ENCODE measurements around the gene GRM4.

GRM4 gene

DNA sequence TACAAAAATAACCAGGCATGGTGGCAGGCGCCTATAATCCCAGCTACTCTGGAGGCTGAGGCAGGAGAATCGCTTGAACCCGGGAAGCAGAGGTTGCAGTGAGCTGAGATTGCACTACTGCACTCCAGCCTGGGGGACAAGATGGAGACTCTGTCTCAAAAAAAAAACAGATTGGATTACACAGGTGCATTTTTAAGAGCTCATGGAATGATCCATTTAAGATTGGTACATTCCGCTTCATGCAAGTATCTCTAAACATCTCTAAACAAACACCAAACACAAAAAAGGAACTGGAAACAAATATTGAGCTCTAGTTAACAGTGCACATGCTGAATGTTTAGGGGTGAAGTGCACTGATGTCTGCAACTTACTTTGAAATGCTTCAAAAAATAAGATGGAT, 154.3 kb downstream of the GRM4 start:
- DNase-seq, result no peak

GRCh38 chr6:33990061-33990541, 155.8 kb downstream of the GRM4 start:
- DNase-seq, result no peak

GRCh38 chr6:33989016-33989854, 156.7 kb downstream of the GRM4 start:
- DNase-seq, result no peak

DNA sequence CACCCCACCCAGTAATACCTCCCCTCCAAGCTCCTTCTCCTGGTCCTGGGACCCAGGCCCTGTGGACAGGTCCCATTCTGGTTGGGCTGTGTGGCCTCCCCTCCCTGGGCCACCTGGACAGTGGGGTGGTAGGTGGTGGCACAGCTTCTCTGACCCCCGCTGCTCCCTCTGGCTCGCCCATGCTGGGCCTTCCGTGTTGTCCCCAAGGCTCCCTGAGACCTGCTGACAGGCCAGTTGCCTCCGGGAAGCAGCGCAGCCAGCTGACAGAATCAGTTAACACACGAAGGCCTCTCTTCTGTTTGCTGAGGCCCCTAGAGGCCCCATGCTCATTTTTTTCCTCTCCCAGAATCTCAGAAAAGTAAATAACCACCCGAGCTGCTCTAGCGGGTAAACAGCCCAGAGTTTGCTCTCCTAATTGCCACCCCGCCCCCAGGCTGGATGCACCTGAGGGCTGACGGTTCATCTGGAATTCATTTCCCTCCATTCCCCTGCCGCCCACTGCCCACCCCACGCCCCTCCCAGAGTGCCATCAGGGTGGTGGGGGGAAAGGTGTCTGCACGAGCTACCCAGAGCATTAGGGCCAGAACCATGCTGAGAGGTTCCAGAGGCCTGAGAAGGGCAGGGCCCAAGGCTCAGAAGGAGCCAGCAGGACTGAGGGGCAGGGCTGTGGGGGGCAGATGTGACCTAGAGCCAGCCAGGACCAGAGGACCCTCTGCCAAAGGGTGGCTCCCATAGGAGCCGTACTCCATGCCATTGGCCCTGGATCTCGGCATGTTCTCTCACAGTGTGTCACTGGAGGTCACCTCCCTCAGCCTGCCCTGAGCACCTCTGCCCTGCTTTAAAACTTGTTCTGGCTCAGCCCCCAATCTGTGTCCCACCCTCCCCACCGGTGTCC, 157.5 kb downstream of the GRM4 start:
- no peak for DNase-seq

GRCh38 chr6:33987531-33988021, 158.3 kb downstream of the GRM4 start:
- no peak for DNase-seq

GRCh38 chr6:33985947-33986346, 159.9 kb downstream of the GRM4 start:
- DNase-seq, result no peak

DNA sequence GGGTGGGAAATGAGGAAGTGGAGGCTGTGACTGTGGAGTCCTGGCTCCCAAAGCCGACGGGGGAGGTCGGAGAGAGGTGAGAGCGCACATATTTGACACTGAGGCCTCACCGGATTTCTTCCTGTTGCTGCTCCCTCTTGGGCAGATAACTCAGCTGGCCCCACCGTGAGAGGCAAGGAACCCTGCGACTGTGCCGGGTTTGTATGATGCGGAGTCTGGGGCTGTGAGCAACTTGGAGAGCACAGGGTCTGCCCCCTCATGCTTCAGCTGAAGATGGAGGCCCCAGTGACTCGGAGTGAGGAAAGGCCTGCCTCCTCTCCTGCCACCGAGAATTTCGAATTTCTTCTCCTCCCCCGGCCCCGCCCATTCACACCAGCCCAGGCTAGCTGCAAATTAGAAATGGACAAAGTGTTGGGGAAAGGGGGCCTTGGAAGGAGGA, 160.6 kb downstream of the GRM4 start:
- DNase-seq, result no peak

- DNase-seq, result no peak
These were observed 161.2 kb downstream of the GRM4 start for GRCh38 chr6:33984466-33985312.

- DNase-seq, result no peak
These were observed 162.0 kb downstream of the GRM4 start for GRCh38 chr6:33983721-33984465.

DNA sequence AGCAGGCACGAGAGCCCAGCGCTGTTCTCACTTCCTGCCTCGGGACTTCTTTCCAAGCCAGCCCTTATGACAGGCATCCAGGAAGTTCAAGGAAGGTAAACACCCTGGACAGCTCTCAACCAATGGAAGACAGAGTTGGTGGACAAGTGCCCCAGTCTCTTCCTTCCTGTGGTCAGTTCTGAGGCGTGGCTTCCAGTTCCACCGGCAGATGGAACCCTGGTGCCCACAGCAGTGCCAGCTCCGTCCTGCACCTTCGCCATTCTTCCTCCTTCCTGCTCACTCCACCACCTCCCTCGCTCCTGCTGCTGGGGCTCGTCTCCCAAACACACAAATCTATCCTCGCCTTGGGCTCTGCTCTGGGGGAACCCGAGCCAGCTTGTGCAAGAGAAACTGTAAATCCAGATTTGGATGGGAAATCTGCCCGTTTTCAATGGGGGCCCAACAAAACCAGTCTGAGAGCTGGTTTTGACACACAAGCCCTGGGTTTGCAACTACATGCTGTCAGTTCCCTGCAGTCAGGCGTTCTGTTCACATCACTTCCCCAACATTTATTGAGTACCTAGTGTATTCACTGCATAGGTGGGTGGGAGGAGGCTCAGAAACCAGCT, 162.7 kb downstream of the GRM4 start:
- DNase-seq, result no peak

DNA sequence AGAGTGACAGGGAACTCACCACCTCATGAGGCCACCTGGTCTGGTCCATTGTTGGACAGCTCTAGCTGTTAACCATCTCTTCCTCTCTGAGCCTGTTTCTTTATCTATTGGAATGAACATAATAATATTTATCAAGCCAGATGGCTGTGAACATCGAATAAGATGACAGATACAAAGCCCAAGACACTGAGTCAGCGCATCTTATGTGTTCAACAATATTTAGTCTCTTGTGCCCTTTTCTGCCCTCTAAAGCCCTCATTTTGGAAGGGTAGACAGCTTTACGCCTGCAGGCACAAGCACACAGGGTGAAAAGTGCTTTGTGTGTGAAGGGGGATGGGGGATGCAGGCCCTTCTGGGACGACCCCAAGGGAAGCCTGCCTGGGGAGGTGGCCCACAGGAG, 164.0 kb downstream of the GRM4 start:
- DNase-seq, result no peak

- no peak for DNase-seq
These were observed 164.5 kb downstream of the GRM4 start for GRCh38 chr6:33981421-33981820.

DNA sequence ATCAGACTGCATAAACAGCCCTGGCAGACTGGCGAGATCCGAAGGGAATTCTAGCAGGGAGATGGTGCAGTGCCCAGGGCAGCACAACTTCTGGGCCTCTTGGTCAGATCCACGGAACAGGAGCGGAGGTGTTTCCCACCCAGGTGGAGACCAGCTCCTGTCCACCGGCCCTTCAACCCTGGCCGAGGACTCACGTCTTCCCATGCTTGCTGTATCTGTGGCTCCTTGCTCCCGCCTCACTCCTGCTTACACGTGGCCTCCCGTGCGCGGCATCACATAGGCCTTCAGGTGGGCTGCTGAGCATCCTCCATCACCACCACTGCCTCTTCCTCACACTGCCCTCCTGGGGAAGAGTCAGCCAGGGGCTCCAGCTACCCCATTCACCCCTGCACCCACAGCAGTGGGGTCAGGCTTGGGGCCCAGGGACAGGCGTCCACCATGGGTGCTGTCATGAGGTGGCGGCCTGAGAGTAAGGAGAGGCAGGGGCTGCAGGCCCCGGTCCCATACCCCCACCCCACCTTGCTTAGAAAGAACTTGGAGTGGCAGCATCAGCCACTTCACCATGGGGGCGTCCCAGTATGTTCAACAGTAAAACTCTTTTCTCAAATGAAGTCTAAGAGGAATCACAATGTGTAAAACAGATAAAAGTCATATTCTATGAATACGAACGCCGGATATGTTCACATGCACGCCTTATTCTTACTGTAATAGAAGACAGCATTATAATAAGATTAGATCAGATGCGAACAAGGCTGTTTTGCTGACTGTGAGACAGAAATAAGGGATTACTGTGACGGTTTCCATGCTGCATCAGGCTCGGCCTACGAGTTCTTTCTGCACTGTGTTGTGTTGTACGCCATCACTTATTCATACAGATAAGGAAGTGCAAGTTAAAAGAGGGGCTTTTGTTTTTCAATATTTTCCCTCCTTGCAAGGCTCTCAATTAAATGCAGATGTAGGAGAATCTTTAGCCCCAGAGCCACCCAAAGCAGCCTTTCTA, 165.4 kb downstream of the GRM4 start:
- no peak for DNase-seq

DNA sequence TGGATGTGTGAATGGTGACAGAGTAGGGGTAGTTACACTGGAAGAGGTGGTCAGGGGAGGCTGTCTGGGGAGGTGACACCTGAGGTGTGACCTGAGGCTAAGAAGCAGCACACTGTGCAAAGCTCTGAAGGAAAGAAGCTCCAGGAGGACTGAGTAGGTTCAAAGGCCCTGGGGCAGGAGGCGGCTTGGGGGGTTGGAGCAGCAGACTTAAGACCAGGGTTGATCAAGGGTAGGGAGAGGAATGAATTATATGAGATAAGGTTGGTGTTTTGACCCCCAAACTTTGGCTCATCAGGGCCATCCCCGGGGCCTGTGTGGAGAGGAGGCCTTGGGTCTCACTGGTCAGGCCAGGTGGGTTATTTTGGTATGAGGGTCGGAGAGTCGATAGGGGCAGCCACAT, 166.1 kb downstream of the GRM4 start:
- DNase-seq, result no peak

- no peak for DNase-seq
These were observed 167.3 kb downstream of the GRM4 start for GRCh38 chr6:33978412-33979150.

DNA sequence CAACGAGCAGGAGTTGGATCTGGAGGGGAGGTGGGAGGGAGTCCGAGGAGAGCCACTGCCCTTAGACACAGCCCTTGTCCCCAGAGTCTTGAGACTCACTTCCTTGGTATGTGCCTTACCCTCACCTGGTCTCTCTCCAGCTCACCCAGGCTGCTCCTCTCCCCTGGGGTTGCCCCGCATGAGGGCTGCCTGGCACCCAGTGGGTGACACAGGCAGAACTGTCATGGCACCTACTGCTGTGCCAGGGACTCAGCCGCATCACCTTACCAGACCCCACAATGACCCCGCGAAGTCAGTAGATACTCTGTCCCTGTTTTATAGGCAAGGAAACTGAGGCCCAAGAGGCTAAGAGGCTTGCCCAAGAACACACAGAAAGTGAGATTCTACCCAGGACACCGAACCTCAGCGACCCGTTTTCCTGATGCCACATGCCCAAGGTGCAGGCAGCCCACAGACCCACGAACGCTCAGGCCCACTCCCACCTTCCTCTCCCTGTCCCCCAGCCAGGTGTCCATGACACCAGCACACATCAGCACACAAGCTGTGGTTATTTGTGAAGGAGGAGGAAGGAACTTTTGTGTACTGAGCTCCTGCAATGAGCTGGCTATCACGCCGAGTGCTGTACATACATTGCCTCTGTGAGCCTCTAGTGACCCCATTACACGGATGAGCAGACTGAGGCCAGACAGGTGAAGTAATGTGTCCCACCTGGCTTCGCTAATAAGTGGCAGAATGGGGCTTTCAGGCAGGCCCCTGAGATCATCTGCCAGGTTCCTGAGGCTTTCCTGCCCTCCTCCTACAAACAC, 168.1 kb downstream of the GRM4 start:
- no peak for DNase-seq

DNA sequence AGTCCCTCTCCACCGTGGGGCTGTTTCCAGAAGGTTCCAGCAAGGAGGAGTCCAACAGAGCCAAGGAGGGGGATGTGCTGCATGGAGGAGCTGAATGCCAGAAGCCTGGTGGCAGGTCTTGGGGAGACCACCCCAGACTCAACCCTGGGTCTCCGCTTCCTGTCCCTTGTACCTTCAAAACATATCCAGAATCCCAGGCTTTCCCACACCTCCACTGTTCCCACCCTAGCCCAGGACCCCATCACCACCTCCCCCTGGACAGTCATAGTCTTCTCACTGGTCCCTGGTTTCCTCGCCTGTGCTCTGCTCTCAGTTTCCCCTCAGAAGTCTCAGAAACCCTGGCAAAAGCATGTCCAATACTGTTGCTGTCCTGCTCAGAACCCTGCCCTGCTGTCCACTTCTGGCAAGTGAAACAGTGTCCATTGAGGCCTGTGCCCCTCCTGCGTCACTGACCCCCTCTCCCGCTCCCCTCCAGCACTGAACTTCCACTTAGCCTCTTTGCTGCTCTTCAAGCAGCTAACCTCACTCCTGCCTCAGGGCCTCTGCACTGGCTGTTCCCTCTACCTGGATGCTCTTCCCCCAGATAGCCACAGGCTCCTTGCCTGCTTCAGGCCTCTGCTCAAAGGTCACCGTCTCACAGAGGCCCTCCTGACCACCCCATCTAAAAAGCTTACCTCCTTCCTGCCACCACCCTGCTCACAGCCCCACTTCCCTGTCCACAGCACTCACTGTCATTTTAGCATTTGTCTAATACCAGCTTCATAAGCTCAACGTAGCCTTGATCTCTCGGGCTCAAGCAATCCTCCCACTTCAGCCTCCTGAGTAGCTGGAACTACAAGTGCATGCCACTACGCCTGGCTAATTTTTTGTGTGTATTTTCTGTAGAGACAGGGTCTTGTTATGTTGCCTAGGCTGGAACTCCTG, 169.2 kb downstream of the GRM4 start:
- DNase-seq, result no peak
